ENCODE results near the gene MAMDC2. TPM values are rescaled to one million over a fixed set of nuclear protein-coding genes. Genes with fewer than 3 reads are reported as not detected.

Gene MAMDC2
- total RNA-seq, 1 experiment from 2014 or later, result 2.7 TPM

DNA sequence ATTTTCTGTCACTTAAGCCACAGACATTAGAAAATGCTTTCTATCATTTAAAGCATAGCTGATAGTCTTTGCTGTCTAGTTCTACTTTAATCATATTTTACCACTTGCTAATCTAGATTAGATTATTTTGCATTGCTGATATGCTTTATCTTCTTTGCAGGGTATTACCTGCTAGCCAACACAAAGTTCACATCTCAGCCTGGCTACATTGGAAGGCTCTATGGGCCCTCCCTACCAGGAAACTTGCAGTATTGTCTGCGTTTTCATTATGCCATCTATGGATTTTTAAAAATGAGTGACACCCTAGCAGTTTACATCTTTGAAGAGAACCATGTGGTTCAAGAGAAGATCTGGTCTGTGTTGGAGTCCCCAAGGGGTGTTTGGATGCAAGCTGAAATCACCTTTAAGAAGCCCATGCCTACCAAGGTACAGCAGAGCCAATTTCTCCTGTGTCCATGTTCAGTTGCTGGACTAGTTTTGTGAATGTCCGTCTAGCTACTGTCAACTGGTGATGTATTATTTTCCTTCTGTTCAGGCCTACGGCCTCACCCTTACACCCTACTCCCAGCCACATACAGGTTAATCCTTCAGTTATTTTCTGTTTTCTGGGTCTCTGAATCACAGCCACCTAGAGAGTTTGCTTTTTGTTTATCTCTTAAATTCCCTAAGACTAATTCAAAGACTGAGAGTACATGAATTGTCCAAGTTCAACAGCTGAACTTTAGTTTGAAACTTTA, 99.9 kb downstream of the MAMDC2 start:
- ChIA-PET CTCF (no interaction called here), POLR2A (ENCODE audit: unreplicated experiment) (no interaction called here)
- H3K9me3 ChIP-seq (ENCODE audit: insufficient read depth, low read depth), result no peaks in the 10 kb centered on the region
- no TSS peak for BruUV-seq (replicated peaks)
- intact Hi-C loops (cut with micrococcal nuclease; ENCODE audit: unreplicated experiment), result no loop called here
- H3K36me3 ChIP-seq (ENCODE audit: low read depth), result no peaks in the 10 kb centered on the region
- TF ChIP-seq, protein P1, sequence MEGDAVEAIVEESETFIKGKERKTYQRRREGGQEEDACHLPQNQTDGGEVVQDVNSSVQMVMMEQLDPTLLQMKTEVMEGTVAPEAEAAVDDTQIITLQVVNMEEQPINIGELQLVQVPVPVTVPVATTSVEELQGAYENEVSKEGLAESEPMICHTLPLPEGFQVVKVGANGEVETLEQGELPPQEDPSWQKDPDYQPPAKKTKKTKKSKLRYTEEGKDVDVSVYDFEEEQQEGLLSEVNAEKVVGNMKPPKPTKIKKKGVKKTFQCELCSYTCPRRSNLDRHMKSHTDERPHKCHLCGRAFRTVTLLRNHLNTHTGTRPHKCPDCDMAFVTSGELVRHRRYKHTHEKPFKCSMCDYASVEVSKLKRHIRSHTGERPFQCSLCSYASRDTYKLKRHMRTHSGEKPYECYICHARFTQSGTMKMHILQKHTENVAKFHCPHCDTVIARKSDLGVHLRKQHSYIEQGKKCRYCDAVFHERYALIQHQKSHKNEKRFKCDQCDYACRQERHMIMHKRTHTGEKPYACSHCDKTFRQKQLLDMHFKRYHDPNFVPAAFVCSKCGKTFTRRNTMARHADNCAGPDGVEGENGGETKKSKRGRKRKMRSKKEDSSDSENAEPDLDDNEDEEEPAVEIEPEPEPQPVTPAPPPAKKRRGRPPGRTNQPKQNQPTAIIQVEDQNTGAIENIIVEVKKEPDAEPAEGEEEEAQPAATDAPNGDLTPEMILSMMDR (conservative IDR thresholded peaks at IDR 0.05), result no peak
- TF ChIP-seq EZH2 (IDR thresholded peaks at IDR 0.05; ENCODE audit: low read depth), result no peak
- no peak overlapping the region for H3K27ac ChIP-seq
- no peaks in the 10 kb centered on the region for H3K27me3 ChIP-seq (ENCODE audit: insufficient read depth, low read depth)
- H3K4me1 ChIP-seq (replicated peaks; ENCODE audit: insufficient read depth), result no peaks in the 10 kb centered on the region
- H3K79me2 ChIP-seq (ENCODE audit: low read depth), result no peaks in the 10 kb centered on the region
- no peaks in the 10 kb centered on the region for H4K20me1 ChIP-seq (ENCODE audit: insufficient read depth)
- H3K9me2 ChIP-seq (ENCODE audit: insufficient read depth), result no peaks in the 10 kb centered on the region; the same call in 1 of the 2 replicates
- DNase-seq, result no peak
- no peak overlapping the region for H2AFZ ChIP-seq
- no peak overlapping the region for H3K4me3 ChIP-seq
- no peak overlapping the region for H3K4me2 ChIP-seq
- no peaks in the 10 kb centered on the region for H3F3A ChIP-seq (ENCODE audit: insufficient read depth, low read depth)

DNA sequence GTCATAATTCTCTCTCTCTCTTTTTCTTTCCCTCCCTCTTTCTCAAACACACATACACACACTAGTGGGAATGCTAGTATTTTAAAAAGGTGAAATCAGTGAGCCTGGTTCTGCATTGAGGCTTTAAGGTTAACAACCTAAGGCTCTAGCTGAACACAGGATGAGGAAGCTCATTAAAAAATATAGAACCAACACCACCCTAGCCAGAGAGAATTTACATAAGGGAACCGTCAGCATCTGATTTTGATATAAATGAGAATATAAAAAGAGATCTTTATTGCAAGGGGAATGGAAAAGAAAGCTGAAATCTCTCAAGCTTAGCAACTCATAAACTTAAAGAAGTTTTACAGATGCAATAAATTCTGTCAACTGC, 100.5 kb downstream of the MAMDC2 start:
- CTCF ChIA-PET, result no interaction called here
- no peak for TF ChIP-seq EZH2 (IDR thresholded peaks at IDR 0.05; ENCODE audit: low read depth)
- TF ChIP-seq, protein P1 (conservative IDR thresholded peaks at IDR 0.05), result no peak
- H3F3A ChIP-seq (ENCODE audit: insufficient read depth, low read depth), result no peaks in the 10 kb centered on the region
- H4K20me1 ChIP-seq (ENCODE audit: insufficient read depth), result no peaks in the 10 kb centered on the region
- H3K4me1 ChIP-seq (replicated peaks; ENCODE audit: insufficient read depth), result no peaks in the 10 kb centered on the region
- no peaks in the 10 kb centered on the region for H3K9me3 ChIP-seq (ENCODE audit: insufficient read depth, low read depth)
- H3K36me3 ChIP-seq (ENCODE audit: low read depth), result no peaks in the 10 kb centered on the region
- H3K27ac ChIP-seq, result no peak overlapping the region
- POLR2A ChIA-PET (ENCODE audit: unreplicated experiment), result no interaction called here
- no peak overlapping the region for H2AFZ ChIP-seq
- no peak overlapping the region for H3K4me3 ChIP-seq
- DNase-seq, result no peak
- intact Hi-C loops (cut with micrococcal nuclease; ENCODE audit: unreplicated experiment), result no loop called here
- no peaks in the 10 kb centered on the region; the same call in 1 of the 2 replicates for H3K9me2 ChIP-seq (ENCODE audit: insufficient read depth)
- H3K4me2 ChIP-seq, result no peak overlapping the region
- H3K79me2 ChIP-seq (ENCODE audit: low read depth), result no peaks in the 10 kb centered on the region
- H3K27me3 ChIP-seq (ENCODE audit: insufficient read depth, low read depth), result no peaks in the 10 kb centered on the region
- BruUV-seq (replicated peaks), result no TSS peak

DNA sequence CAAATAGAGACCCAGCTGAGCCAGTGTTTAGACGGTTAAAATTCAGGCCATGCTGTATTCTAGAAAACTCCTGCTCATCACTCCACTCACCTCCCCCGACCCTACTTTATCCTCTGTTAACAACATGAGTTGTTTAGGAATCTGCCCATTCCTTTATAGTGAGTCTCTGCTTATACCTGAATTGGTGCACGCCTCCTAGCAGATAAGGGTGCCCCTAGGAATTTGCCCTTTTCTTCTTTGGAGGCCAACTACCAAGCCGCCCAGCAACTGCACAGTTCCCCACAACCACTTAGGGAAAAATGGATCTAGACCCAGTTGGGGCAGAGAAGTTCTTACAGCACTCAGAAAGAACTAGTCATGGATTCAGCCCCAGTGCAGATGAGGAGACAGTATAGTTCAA, 102.3 kb downstream of the MAMDC2 start:
- no peaks in the 10 kb centered on the region; the same call in 1 of the 2 replicates for H3K9me2 ChIP-seq (ENCODE audit: insufficient read depth)
- H3K9me3 ChIP-seq (ENCODE audit: insufficient read depth, low read depth), result no peaks in the 10 kb centered on the region
- no peaks in the 10 kb centered on the region for H3F3A ChIP-seq (ENCODE audit: insufficient read depth, low read depth)
- H2AFZ ChIP-seq, result no peak overlapping the region
- no peak for TF ChIP-seq EZH2 (IDR thresholded peaks at IDR 0.05; ENCODE audit: low read depth)
- TF ChIP-seq, protein P1 (conservative IDR thresholded peaks at IDR 0.05), result no peak
- no peak overlapping the region for H3K4me3 ChIP-seq
- H3K27ac ChIP-seq, result no peak overlapping the region
- H3K27me3 ChIP-seq (ENCODE audit: insufficient read depth, low read depth), result no peaks in the 10 kb centered on the region
- no peak for DNase-seq
- no peaks in the 10 kb centered on the region for H3K36me3 ChIP-seq (ENCODE audit: low read depth)
- ChIA-PET CTCF (no interaction called here), POLR2A (ENCODE audit: unreplicated experiment) (no interaction called here)
- no peaks in the 10 kb centered on the region for H3K79me2 ChIP-seq (ENCODE audit: low read depth)
- no peaks in the 10 kb centered on the region for H3K4me1 ChIP-seq (replicated peaks; ENCODE audit: insufficient read depth)
- no peaks in the 10 kb centered on the region for H4K20me1 ChIP-seq (ENCODE audit: insufficient read depth)
- BruUV-seq (replicated peaks), result no TSS peak
- no peak overlapping the region for H3K4me2 ChIP-seq
- intact Hi-C loops (cut with micrococcal nuclease; ENCODE audit: unreplicated experiment), result no loop called here

Data from PC-9 (cell line).